AG08395 (cell line): Measurements from ENCODE around the gene CDK10.
A peak's percentile ranks its signal among the peaks of the same experiment; 100 is the strongest.
"Not testable (repeated sequence)": the region's sequence is repeated elsewhere in the genome, so short reads cannot be mapped to it uniquely, and the experiment has no call there.

Experiments used
- DNase-seq: peaks from one replicate; pipeline ENCODE4 v3.0.0; 2012; ENCODE audit warnings: mixed read lengths, low spot score

The CDK10 gene

DNA sequence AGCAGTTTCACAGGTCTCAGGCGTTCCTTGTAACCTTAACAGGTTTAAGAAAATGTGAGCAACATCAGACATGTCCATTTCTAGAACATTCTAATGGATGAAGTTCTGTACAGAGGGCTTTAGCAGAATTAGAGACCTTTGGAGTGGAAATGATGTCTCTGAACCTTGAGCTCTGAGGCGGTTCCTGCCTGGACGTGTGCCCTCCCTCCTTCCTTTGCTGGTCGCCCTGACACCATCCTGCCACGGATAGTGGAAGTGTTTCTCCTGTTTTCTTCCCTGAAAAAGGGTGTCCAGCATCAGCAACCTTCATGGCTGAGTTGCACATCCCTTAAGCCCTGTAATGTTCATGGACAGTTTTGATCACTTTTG, 17.7 kb upstream of the CDK10 start:
- no peak for DNase-seq

DNA sequence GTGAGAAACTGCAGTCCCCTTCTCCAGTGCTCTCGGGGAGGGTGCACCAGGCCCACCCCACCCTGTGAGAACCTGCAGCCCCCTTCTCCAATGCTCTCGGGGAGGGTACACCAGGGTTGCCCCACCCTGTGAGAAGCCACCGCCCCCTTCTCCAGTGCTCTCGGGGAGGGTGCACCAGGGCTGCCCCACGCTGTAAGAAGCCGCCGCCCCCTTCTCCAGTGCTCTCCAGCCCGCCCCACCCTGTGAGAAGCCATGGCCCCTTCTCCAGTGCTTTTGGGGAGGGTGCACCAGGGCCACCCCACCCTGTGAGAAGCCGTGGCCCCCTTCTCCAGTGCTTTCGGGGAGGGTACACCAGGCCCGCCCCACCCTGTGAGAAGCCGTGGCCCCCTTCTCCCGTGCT, 16.7 kb upstream of the CDK10 start:
- no peak for DNase-seq

DNA sequence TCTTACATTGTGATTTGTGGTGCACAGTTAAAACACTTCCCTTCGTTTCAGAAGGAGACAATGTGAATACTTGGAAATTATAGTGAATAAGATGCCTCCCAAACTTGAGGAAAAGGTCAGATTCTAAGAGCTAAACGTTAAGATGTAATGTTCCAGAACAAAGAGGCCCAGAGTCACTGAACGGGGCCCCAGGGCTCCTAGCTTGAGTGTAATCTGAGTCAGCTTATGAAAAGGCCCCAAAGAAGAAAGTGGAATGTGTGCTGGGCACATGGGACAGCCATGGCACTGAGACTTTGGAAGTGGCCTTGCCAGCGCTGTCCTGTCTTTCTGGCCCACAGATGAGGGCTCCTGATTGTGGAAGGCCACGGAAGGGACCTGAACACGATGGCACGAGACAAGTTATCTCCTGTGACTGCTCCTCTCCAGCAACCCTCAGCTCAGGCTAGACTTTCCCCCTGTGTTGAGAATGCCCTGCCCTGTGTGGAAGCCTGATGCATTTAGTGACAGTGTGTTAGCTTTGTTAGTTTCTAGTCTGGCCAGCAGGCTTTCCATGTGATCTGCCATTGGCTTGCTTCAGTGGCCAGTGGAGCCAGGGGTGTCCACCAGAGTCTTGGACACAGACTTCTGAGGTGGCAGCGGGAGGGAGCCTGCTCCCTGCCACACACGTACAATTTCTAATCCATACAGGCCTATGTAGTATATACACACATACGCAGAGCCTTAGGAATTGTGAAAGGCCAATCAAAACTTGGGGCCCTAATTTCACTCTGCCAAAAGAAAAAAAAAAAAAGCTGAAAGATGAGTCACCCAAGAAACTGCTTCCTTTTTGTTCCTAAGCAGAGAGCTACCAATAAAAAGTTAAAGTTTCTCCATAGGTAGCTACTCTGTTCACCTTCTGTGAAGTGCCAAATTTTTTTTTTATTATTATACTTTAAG, 15.7 kb upstream of the CDK10 start:
- DNase-seq = peak; percentile 34

DNA sequence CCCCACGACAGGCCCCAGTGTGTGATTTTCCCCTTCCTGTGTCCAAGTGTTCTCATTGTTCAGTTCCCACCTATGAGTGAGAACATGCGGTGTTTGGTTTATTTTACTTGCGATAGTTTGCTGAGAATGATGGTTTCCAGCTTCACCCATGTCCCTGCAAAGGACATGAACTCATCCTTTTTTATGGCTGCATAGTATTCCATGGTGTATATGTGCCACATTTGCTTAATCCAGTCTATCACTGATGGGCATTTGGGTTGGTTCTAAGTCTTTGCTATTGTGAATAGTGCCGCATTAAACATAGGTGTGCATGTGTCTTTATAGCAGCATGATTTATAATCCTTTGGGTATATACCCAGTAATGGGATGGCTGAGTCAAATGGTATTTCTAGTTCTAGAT, 14.9 kb upstream of the CDK10 start:
- not testable (repeated sequence) for DNase-seq

DNA sequence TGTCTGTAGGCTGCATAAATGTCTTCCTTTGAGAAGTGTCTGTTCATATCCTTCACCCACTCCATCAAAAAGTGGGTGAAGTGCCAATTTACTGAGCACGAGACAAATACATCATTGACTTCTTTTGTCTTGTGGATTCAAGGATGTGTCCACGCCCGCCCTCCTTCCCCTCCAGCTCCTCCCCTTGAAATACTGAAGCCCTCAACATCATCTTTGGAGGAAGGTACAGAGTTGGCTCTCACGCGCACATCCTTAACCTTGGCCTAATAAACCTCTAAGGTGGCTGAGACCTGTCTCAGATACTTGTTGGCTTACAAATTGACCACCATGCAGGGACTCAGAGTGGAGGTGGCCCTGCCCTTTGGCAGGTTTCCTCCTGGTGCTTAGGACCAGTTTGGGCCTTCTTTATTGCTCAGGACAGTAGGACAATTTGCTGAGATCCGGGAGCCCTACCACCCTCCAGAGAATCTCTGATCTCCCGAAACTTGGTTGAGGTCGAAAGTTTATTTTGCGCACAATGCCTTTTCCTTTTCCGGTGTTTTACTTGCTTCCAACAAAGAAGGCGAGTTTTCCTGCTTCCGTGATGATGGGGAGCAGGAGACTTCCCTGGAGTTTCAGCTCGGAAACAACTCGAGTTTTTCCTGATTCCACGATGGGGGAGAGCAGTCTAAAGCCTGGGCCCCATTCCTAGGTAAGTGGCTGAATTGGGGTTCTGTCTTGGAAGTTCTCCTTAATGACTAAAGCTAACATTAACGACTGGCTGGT, 14.1 kb upstream of the CDK10 start:
- DNase-seq = no peak

DNA sequence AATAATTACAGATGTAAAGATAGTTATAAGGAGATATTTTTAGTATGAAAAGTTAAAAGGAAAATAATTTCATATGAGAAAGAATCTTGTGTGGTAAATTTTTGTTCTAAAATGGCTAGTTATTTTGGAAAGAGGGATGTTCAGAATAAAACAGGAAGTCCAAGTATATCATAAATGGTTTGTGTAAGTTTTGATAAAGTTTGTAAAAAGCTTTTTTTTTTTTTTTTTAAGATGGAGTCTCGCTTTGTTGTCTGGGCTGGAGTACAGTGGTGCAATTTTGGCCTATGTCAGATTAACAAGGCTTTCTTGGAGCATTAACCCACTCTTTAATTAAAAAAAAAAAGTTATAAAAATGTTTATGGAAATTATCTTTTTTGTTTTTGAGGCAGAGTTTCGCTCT, 8.2 kb upstream of the CDK10 start:
- no peak for DNase-seq

DNA sequence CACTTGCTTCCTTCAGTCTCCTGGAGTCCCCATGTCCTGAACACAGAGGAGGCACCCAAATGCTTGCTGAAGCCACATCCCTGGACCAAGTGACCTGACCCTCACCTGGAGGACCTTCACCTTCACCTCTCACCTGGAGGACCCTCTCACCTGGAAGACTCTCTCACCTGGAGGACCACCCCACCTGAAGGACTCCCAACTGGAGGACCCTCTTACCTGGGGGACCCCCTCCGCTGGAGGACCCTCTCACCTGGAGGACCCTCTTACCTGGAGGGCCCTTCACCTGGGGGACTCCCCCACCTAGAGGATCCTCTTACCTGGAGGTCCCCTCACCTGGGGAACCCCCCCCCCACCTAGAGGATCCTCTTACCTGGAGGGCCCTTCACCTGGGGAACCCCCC, 573 bp upstream of the CDK10 start:
- no peak for DNase-seq

DNA sequence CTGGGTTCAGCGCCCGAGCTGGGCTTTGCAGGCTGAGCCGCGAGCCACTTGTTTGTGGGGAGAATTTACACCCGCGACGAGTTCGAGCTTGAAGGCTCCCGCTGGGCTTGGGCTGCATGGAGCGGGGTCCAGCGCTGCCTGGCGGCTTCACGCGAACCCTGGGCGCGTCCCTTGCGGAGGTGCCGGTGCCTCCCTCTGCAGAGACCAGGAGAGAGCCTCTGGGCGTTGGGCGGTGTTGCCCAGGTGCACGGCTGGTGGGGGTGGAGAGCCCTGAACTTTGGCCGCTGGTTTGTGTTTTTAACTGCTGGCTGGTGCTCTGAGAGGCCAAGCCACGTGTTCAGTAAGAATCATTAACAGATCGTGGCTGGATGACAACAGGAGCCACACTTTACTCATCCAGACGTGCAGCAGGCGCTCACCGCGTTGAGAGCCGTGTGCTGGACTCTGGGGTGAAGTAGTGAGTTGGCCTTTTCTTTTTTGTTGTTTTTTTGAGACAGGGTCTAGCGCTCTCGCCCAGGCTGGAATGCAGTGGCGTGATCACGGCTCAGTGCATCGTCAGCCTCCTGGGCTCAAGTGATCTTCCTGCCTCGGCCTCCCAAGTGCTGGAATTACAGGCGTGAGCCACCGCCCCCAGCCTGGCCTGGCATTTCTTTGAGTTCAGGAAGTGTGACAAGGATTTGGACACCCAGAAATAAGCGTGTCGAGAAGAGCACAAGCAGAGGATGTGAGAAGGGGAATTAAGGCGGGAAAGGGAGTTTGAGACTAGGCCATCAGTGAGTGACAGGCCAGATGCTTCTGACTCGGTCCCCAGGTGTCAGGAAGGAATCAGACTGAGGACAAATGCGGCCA, 827 bp downstream of the CDK10 start:
- DNase-seq = peak; percentile 47

DNA sequence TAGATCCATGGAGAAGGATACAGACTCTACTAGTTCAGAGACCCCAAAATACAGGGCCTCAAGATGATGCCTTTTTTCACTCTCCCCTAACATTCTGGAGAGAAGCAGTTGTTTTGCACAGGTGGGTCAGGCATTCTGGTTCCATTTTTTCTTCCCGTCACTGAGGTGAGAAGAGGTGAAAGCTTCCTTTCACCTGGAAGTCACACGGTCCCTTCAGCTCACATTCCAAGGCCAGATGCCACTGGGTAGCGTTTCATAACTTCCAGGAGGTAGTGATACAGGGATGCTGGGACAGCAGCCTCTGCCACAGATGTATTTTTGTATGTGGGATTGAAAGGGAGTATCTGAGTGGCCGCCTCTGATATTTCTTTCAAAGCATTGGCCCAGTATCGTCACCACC, 1.9 kb downstream of the CDK10 start:
- DNase-seq = no peak

DNA sequence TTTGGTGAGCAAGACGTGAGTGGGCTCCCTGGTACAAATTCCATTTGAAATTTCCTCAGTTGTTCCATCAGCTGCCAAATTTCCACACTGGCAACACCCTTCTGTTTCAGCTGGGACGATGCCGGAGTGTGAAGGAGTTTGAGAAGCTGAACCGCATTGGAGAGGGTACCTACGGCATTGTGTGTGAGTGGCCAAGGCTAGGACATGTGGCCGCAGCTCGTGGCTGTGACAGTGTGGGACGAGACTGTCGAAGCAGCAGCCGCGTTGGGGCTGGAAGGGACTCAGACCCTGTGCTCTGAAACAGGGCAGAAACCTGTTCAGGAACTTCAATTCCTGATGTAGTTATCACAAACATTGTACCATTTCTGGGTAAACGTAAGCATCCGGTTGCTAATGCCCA, 2.7 kb downstream of the CDK10 start:
- DNase-seq = no peak

DNA sequence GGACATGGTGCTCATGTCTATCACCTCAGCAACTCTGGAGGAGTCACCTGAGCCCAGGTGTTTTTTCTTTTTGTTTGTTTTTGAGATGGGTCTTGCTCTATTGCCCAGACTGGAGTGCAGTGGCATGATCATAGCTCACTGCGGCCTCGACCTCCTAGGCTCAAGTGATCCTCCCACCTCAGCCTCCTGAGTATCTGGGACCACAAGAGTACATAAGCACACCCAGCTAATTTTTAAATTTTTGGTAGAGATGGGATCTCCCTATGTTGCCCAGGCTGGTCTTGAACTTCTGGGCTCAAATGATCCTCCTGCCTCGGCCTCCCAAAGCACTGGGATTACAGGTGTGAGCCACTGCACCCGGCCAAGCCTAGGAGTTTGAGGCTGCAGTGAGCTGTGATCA, 3.1 kb downstream of the CDK10 start:
- DNase-seq = not testable (repeated sequence)

DNA sequence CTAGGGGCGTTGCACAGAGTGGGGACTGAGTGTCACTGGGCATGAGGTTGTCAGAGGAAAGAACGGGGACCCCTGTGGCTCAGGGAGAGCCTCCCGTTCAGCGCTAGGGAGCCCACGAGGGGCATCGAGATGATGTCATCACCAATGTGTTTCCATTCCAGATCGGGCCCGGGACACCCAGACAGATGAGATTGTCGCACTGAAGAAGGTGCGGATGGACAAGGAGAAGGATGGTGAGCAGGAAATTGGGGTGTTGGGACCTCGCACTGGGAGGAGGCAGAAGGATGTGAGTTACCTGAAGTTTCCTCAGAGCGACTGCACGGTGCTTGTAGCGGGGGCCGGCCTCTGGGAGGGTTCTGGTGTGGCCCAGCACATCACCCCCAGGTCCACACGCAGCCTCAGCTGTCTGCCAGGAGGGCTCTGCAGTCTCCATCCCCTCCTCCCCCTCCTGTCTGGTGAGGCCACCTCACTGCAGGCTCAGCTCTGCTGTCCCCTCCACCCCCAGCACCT, 4.0 kb downstream of the CDK10 start:
- no peak for DNase-seq

DNA sequence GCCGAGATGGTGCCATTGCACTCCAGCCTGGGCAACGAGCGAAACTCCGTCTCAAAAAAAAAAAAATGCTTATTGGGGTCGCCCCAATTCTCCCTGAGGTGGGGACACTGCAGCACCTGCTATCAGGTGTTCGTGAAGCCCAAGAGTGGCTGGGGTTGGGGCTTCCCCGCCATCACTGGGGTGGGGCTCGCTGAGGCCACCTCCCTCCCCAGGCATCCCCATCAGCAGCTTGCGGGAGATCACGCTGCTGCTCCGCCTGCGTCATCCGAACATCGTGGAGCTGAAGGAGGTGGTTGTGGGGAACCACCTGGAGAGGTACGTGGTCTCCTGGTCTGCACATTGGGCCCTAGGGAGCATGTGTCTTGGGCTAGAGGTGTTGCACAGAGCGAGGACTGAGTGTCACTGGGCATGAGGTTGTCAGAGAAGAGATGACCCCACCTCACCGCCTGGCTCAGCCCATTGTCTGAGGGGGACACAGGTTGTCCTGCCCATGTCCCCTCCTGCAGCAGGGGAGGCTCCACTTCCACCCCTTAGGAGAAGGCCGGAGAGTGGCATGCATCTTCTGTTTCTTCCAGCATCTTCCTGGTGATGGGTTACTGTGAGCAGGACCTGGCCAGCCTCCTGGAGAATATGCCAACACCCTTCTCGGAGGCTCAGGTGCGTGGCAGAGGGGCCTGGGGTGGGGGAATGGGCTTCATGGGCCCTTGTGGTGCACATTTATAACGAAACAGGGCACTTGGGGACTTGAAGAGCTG, 4.9 kb downstream of the CDK10 start:
- no peak for DNase-seq

DNA sequence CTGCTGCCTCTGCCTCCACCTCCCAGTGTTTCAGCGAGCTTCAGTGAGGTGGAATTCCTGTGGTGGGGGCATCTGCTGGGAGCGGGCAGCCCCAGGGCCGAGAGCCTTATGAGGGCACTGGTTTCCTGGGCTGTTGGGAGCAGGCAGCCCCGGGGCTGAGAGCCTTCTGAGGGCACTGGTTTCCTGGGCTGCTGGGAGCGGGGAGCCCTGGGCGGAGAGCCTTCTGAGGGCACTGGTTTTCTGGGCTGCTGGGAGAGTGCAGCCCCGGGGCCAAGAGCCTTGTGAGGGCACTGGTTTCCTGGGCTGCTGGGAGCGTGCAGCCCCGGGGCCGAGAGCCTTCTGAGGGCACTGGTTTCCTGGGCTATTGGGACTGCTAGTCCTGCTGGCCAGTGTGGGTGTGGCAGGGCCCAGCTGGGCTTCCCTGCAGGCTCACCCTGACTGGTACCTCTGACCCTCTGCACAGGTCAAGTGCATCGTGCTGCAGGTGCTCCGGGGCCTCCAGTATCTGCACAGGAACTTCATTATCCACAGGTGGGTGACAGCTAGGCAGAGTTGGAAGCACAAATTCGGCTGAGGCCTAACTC, 5.6 kb downstream of the CDK10 start:
- no peak for DNase-seq

DNA sequence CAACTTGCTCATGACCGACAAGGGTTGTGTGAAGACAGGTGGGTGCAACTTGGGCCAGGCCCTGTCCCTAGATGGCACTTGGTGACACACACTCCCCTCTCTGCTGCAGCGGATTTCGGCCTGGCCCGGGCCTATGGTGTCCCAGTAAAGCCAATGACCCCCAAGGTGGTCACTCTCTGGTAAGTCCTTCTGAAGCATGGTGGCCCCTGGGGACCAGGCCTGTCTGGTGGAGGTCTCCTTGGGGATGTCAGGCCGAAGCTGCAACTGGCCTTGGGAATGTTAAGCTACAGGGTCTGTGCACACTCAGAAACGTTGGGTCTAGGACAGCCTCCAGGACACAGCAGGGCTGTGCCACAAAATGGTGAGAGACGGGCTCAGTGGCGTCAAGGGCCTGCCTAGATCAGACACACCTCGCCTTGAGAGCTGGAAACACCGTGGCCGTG, 6.8 kb downstream of the CDK10 start:
- DNase-seq = no peak

DNA sequence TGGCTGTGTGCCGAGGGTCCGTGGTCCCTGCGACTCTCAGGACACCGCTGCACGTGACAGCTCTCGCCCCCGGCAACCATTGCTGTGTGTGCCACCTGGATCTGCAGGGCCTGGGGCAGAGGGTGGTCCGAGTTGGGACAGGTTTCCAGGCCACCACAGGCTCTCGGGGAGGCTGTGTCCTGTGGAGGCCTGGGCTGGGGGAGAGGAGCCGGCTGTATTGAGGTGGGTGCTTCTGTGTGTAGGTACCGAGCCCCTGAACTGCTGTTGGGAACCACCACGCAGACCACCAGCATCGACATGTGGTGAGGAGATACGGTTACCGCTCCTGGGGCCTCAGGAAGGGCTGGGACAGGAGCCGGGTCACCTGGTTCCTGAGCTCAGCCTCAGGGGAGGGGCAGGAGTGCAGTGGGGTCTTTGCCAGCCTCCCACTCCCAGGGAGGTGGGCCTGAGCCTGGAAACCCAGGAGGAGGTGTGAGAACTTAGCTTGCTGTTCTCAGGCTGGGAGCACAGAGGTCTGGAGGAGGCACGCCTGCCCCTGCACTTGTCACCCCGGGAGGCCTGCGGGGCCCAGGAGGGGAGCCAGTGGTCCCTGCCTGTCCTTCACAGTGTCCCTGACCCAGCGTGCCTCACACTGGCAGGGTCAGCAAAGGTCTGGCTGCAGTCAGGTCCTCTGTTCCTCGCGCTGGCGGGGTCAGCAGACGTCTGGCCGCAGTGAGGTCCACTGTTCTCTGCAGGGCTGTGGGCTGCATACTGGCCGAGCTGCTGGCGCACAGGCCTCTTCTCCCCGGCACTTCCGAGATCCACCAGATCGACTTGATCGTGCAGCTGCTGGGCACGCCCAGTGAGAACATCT, 7.7 kb downstream of the CDK10 start:
- DNase-seq = no peak

DNA sequence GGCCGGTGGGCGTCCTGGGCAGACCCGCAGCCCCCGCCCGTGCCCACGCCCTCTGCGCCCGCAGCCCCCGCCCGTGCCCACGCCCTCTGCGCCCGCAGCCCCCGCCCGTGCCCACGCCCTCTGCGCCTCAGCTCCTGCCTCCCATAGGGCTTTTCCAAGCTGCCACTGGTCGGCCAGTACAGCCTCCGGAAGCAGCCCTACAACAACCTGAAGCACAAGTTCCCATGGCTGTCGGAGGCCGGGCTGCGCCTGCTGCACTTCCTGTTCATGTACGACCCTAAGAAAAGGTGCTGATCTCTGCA, 8.2 kb downstream of the CDK10 start:
- not testable (repeated sequence) for DNase-seq

DNA sequence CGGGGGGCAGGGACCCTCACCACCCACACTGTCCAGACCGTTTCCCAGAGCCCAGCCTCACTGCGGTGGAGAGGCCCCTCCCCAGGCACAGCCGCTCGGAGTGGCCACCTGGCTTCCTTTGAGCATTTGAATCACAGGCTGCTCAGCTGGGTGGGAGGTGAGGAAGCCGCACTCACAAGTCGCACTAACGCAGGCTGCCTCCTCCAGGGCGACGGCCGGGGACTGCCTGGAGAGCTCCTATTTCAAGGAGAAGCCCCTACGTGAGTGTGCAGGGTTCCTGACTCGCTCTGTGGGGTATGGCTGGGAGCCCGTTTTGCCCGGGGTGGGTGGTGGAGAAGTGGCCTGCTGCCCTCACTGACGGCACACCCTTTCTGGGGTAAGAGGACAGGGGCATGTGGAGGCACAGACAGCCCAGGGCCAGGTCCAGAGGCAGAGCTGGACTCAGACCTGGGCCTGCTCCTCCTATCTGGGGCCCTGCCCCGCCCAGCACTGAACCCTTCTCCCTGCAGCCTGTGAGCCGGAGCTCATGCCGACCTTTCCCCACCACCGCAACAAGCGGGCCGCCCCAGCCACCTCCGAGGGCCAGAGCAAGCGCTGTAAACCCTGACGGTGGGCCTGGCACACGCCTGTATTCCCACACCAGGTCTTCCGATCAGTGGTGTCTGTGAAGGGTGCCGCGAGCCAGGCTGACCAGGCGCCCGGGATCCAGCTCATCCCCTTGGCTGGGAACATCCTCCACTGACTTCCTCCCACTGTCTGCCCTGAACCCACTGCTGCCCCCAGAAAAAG, 8.8 kb downstream of the CDK10 start:
- no peak for DNase-seq

DNA sequence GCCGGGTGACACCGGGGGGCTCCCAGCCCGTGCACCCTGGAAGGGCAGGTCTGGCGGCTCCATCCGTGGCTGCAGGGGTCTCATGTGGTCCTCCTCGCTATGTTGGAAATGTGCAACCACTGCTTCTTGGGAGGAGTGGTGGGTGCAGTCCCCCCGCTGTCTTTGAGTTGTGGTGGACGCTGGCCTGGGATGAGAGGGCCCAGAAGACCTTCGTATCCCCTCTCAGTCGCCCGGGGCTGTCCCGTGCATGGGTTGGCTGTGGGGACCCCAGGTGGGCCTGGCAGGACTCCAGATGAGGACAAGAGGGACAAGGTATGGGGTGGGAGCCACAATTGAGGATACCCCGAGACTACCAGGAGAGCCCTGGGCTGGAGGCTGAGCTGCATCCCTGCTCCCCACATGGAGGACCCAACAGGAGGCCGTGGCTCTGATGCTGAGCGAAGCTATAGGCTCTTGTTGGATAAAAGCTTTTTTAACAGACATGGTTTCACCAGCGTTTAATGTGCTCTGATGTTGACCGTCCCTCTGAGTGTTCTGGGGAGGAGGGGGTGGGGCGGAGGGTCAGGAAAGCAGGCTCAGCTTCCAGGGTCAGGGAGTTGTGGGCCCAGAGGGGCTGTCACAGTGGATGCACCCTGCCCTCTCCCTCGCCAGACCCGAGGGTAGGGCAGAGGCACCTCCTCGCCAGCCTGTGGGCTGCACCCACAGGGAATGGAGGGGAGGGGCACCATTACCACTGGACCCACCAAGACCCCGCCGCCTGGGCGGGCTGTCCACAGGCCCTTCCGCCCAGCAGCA, 9.6 kb downstream of the CDK10 start:
- no peak for DNase-seq
